ENCODE data around the gene MYO1E.

Gene MYO1E

GRCh38 chr15:59327942-59328341, 44.7 kb downstream of the MYO1E start:
- DNase-seq (ENCODE audit: extremely low spot score, insufficient read length, low read depth) (peak; percentile 9), FAIRE-seq (peak; percentile 77)

- no peak for DNase-seq (ENCODE audit: extremely low spot score, insufficient read length, low read depth)
- FAIRE-seq, result no peak
These were observed 45.8 kb downstream of the MYO1E start for GRCh38 chr15:59326856-59327255.

GRCh38 chr15:59322056-59322759, 50.5 kb downstream of the MYO1E start:
- peak; percentile 65 for FAIRE-seq
- no peak for DNase-seq (ENCODE audit: extremely low spot score, insufficient read length, low read depth)

GRCh38 chr15:59321000-59321689, 51.5 kb downstream of the MYO1E start:
- no peak for DNase-seq (ENCODE audit: extremely low spot score, insufficient read length, low read depth)
- FAIRE-seq, result peak; percentile 36

GRCh38 chr15:59317211-59317610, 55.5 kb downstream of the MYO1E start:
- no peak for DNase-seq (ENCODE audit: extremely low spot score, insufficient read length, low read depth)
- FAIRE-seq, result no peak

GRCh38 chr15:59315914-59316451, 56.7 kb downstream of the MYO1E start:
- no peak for DNase-seq (ENCODE audit: extremely low spot score, insufficient read length, low read depth)
- peak; percentile 21 for FAIRE-seq

- DNase-seq (ENCODE audit: extremely low spot score, insufficient read length, low read depth) (no peak), FAIRE-seq (peak; percentile 97)
These were observed 58.9 kb downstream of the MYO1E start for GRCh38 chr15:59313641-59314332.

- FAIRE-seq (peak; percentile 74), DNase-seq (ENCODE audit: extremely low spot score, insufficient read length, low read depth) (no peak)
These were observed 60.5 kb downstream of the MYO1E start for GRCh38 chr15:59312205-59312604.

- DNase-seq (ENCODE audit: extremely low spot score, insufficient read length, low read depth) (no peak), FAIRE-seq (no peak)
These were observed 61.5 kb downstream of the MYO1E start for GRCh38 chr15:59311195-59311594.

GRCh38 chr15:59309405-59309804, 63.3 kb downstream of the MYO1E start:
- DNase-seq (ENCODE audit: extremely low spot score, insufficient read length, low read depth), result no peak
- FAIRE-seq, result no peak

- FAIRE-seq (no peak), DNase-seq (ENCODE audit: extremely low spot score, insufficient read length, low read depth) (no peak)
These were observed 65.5 kb downstream of the MYO1E start for GRCh38 chr15:59307165-59307537.

GRCh38 chr15:59306520-59307164, 66.0 kb downstream of the MYO1E start:
- DNase-seq (ENCODE audit: extremely low spot score, insufficient read length, low read depth) (no peak), FAIRE-seq (no peak)

- no peak for DNase-seq (ENCODE audit: extremely low spot score, insufficient read length, low read depth)
- FAIRE-seq, result no peak
These were observed 67.9 kb downstream of the MYO1E start for GRCh38 chr15:59304807-59305206.

GRCh38 chr15:59304034-59304795, 68.5 kb downstream of the MYO1E start:
- peak; percentile 70 for FAIRE-seq
- no peak for DNase-seq (ENCODE audit: extremely low spot score, insufficient read length, low read depth)

- DNase-seq (ENCODE audit: extremely low spot score, insufficient read length, low read depth), result no peak
- FAIRE-seq, result no peak
These were observed 69.0 kb downstream of the MYO1E start for GRCh38 chr15:59303633-59304032.

GRCh38 chr15:59303136-59303535, 69.5 kb downstream of the MYO1E start:
- DNase-seq (ENCODE audit: extremely low spot score, insufficient read length, low read depth), result no peak

GRCh38 chr15:59301527-59301926, 71.1 kb downstream of the MYO1E start:
- DNase-seq (ENCODE audit: extremely low spot score, insufficient read length, low read depth), result no peak
- FAIRE-seq, result no peak

More at GRCh38 chr15:59303136-59303535, 69.5 kb downstream of the MYO1E start:
- FAIRE-seq, result no peak

- no peak for DNase-seq (ENCODE audit: extremely low spot score, insufficient read length, low read depth)
These were observed 72.0 kb downstream of the MYO1E start for GRCh38 chr15:59300618-59301139.

GRCh38 chr15:59299929-59300617, 72.6 kb downstream of the MYO1E start:
- DNase-seq (ENCODE audit: extremely low spot score, insufficient read length, low read depth) (peak; percentile 55), FAIRE-seq (peak; percentile 95)

More at GRCh38 chr15:59300618-59301139, 72.0 kb downstream of the MYO1E start:
- no peak for FAIRE-seq

Data from GM18507 (cell line).